Testis (tissue), 2 donors: ENCODE measurements around the gene RPS6KB2.

Source experiments
- CTCF ChIP-seq, 3 experiments: fragments of 450-650 bp in 2 of 3; fragments of 200-600 bp in 1 of 3; sonication (generic) in 1 of 3; IDR thresholded peaks; one replicate each; pipeline ENCODE4 v1.5.1; 2016 to 2019; ENCODE audit warnings: antibody characterized with exemption in 3 of 3, mild to moderate bottlenecking in 2 of 3, moderate library complexity in 1 of 3
- POLR2A ChIP-seq: fragments of 450-650 bp; IDR thresholded peaks from one replicate; pipeline ENCODE4 v1.6.1; 2017; ENCODE audit warnings: antibody characterized with exemption, mild to moderate bottlenecking, moderate library complexity

GRCh38 chr11:67406969-67407687, 21.2 kb upstream of the RPS6KB2 start:
- TF ChIP-seq POLR2A (no peak), CTCF (IDR thresholded peaks at IDR 0.05) (no peak)
